B cell (primary cell): ENCODE measurements around the gene IPO5. TPM values are rescaled to one million over a fixed set of nuclear protein-coding genes. Genes with fewer than 3 reads are reported as not detected.

Experiments used
- ATAC-seq: fragments of 200-7000 bp; cut with Tn5 transposase; one replicate; pipeline ENCODE4 v1.10.0; 2021; ENCODE audit warnings: low read depth, mild to moderate bottlenecking, moderate number of reproducible peaks, moderate library complexity
- CTCF ChIA-PET: fragments of 350-600 bp; sonication (Branson Sonifier 250); formaldehyde crosslinking; loops from one replicate; lab custom pipeline; 2021; ENCODE audit warnings: antibody characterized with exemption, inconsistent platforms; lab: Charles Lee
- POLR2A ChIA-PET: fragments of 350-600 bp; sonication (Branson Sonifier 250); formaldehyde crosslinking; loops from one replicate; lab custom pipeline; 2021; ENCODE audit warnings: antibody characterized with exemption; lab: Charles Lee
- DNase-seq: peaks from one replicate; pipeline ENCODE4 v3.0.0; 2013
- H2AFZ ChIP-seq: 2 replicates; pipeline ENCODE4 v1.6.1; 2012; ENCODE audit warnings: mild to moderate bottlenecking, low read depth, low read length; ENCODE audit not compliant: insufficient read depth, poor library complexity, severe bottlenecking
- H3K27ac ChIP-seq, 2 donors: 1 replicate in 1 of 2; 2 replicates in 1 of 2; pipeline ENCODE4 v1.5.1; 2012 to 2013; ENCODE audit warnings: low read length in 2 of 2, mild to moderate bottlenecking in 2 of 2, moderate library complexity in 1 of 2
- H3K27me3 ChIP-seq, 4 experiments: fragments of 200-600 bp in 1 of 4; sonication (generic) in 1 of 4; replicated peaks in 1 of 4; 1 replicate in 2 of 4; 2 replicates in 2 of 4; pipeline versions ENCODE4 v1.6.1 to v1.7.0; 2013 to 2016; ENCODE audit warnings: low read length in 3 of 4, mild to moderate bottlenecking in 2 of 4, mixed read lengths in 1 of 4, moderate library complexity in 1 of 4; ENCODE audit not compliant: insufficient read depth in 4 of 4, control insufficient read depth in 3 of 4; ENCODE audit errors: control extremely low read depth in 1 of 4
- H3K36me3 ChIP-seq, 2 experiments: replicated peaks in 1 of 2; 1 replicate in 1 of 2; 2 replicates in 1 of 2; pipeline versions ENCODE4 v1.6.1 to v1.7.1; 2013; ENCODE audit warnings: low read length in 1 of 2; ENCODE audit not compliant: insufficient read depth in 2 of 2, control insufficient read depth in 1 of 2; ENCODE audit errors: control extremely low read depth in 1 of 2, extremely low read depth in 1 of 2
- H3K4me1 ChIP-seq, 2 donors: fragments of 200-600 bp in 1 of 2; sonication (generic) in 1 of 2; 1 replicate in 1 of 2; 2 replicates in 1 of 2; pipeline versions ENCODE4 v1.5.1 to v1.6.1; 2013 to 2017; ENCODE audit warnings: low read length in 2 of 2; ENCODE audit not compliant: control insufficient read depth in 2 of 2, insufficient read depth in 2 of 2
- H3K4me2 ChIP-seq: replicated peaks from 2 replicates; pipeline ENCODE3; 2012; ENCODE audit warnings: mild to moderate bottlenecking, low read depth, low read length; ENCODE audit not compliant: poor library complexity, severe bottlenecking
- H3K4me3 ChIP-seq, 5 experiments: fragments of 200-600 bp in 1 of 5; sonication (generic) in 1 of 5; 1 replicate in 3 of 5; 2 replicates in 2 of 5; pipeline versions ENCODE4 v1.5.1 to v1.7.0; 2011 to 2016; ENCODE audit warnings: low read length in 4 of 5, mild to moderate bottlenecking in 4 of 5, low read depth in 2 of 5, control low read depth in 1 of 5, moderate library complexity in 1 of 5; ENCODE audit not compliant: insufficient read depth in 1 of 5; ENCODE audit errors: control extremely low read depth in 1 of 5, extremely low read depth in 1 of 5
- H3K79me2 ChIP-seq: fragments of 200-600 bp; sonication (generic); one replicate; pipeline ENCODE4 v1.6.0; 2016; ENCODE audit warnings: low read length; ENCODE audit not compliant: control insufficient read depth, insufficient read depth
- H3K9ac ChIP-seq: fragments of 200-600 bp; sonication (generic); 2 replicates; pipeline ENCODE4 v1.6.1; 2017; ENCODE audit warnings: mild to moderate bottlenecking, low read length, moderate library complexity
- H3K9me3 ChIP-seq, 3 donors: one replicate each; pipeline versions ENCODE4 v1.6.1 to v1.7.1; 2013; ENCODE audit warnings: low read length in 2 of 3; ENCODE audit not compliant: control insufficient read depth in 2 of 3, insufficient read depth in 1 of 3; ENCODE audit errors: control extremely low read depth in 1 of 3
- H4K20me1 ChIP-seq: 2 replicates; pipeline ENCODE4 v1.6.0; 2012; ENCODE audit warnings: mild to moderate bottlenecking, low read length; ENCODE audit not compliant: insufficient read depth, control insufficient read depth, poor library complexity, severe bottlenecking
- H3K27ac Mint-ChIP-seq: one replicate; pipeline ENCODE4 v1.8.0; 2021; ENCODE audit warnings: mixed read lengths
- H3K27me3 Mint-ChIP-seq: one replicate; pipeline ENCODE4 v1.8.0; 2021; ENCODE audit warnings: mixed read lengths
- H3K4me1 Mint-ChIP-seq: one replicate; pipeline ENCODE4 v1.8.0; 2021; ENCODE audit warnings: mixed read lengths
- H3K4me3 Mint-ChIP-seq: one replicate; pipeline ENCODE4 v1.8.0; 2021; ENCODE audit warnings: mixed read lengths
- H3K9me3 Mint-ChIP-seq: one replicate; pipeline ENCODE4 v1.8.0; 2022; ENCODE audit warnings: mixed read lengths; ENCODE audit not compliant: insufficient read depth
- CTCF ChIP-seq: fragments of 200-600 bp; IDR thresholded peaks from one replicate; pipeline ENCODE4 v1.8.0; 2022; ENCODE audit warnings: antibody characterized with exemption, mild to moderate bottlenecking
- EZH2 ChIP-seq: IDR thresholded peaks from 2 replicates; pipeline ENCODE4 v1.6.1; 2012; ENCODE audit warnings: borderline replicate concordance, low read depth, mild to moderate bottlenecking, moderate library complexity, low read length; ENCODE audit not compliant: insufficient read depth, poor library complexity, severe bottlenecking
- WGBS: methylation state at CpG from one replicate; pipeline ENCODE4 v1.1.5; 2013; ENCODE audit warnings: missing lambda C conversion rate; ENCODE audit not compliant: insufficient coverage; 5-methylcytosine and 5-hydroxymethylcytosine counted together
- intact Hi-C: fragments of 100-400 bp; cut with micrococcal nuclease; formaldehyde crosslinking; loops from one replicate; pipeline ENCODE4 v1.10.0; 2022
- polyA plus RNA-seq: library from polyadenylated mRNA; depleted of rRNA; stranded (reverse); fragments of >200 nt; gene quantifications from 2 replicates; pipeline ENCODE4 v1.2.3, GENCODE V29; 2012
- total RNA-seq, 2 donors: library from RNA; stranded (reverse); fragments of 120-200 nt in 1 of 2; gene quantifications; 1 replicate in 1 of 2; 2 replicates in 1 of 2; pipeline versions ENCODE4 v1.2.3 to v1.2.4, GENCODE V29; 2013 to 2022

The IPO5 gene
- total and polyA plus RNA-seq, 2 donors (not counting 1 experiment from before 2014, with no cell fraction given): 25.9 to 76.4 TPM

GRCh38 chr13:98055623-98056022, 102.1 kb downstream of the IPO5 start:
- Histone ChIP-seq H3K27me3 (peaks cover 0 to 2% (median 0%) of the 10 kb centered on the region in 4 experiments), H3K4me1 (no peaks in the 10 kb centered on the region), H3K4me3 (no peak overlapping the region), H3K9me3 (peaks cover 0 to 5% (median 0%) of the 10 kb centered on the region in 3 donors), H3K36me3 (no peaks in the 10 kb centered on the region), H3K27ac (no peak overlapping the region), H3K9ac (no peak overlapping the region), H3K4me2 (no peak overlapping the region), H4K20me1 (no peaks in the 10 kb centered on the region), H3K79me2 (no peaks in the 10 kb centered on the region), H2AFZ (no peak overlapping the region)
- Mint-ChIP-seq H3K4me3 (no peak overlapping the region), H3K27ac (no peak overlapping the region), H3K4me1 (no peaks in the 10 kb centered on the region), H3K27me3 (peaks cover 25% of the 10 kb centered on the region), H3K9me3 (peaks cover 3% of the 10 kb centered on the region)
- intact Hi-C loops: no loop called here
- POLR2A ChIA-PET: no interaction called here
- CTCF ChIA-PET: no interaction called here
- ATAC-seq (no peak), DNase-seq (no peak)
- WGBS: 95% methylated on average over 6 of the region's 6 CpGs
- TF ChIP-seq CTCF: no peak

- Mint-ChIP-seq H3K27me3 (peaks cover 25% of the 10 kb centered on the region), H3K4me1 (no peaks in the 10 kb centered on the region), H3K27ac (no peak overlapping the region), H3K4me3 (no peak overlapping the region), H3K9me3 (peaks cover 3% of the 10 kb centered on the region)
- WGBS: 95% methylated on average over 10 of the region's 11 CpGs
- DNase-seq (no peak), ATAC-seq (no peak)
- ChIA-PET POLR2A (no interaction called here), CTCF (no interaction called here)
- intact Hi-C loops: no loop called here
- Histone ChIP-seq H3K79me2 (no peaks in the 10 kb centered on the region), H3K4me3 (no peak overlapping the region), H3K9ac (no peak overlapping the region), H3K27me3 (peaks cover 0 to 2% (median 0%) of the 10 kb centered on the region in 4 experiments), H2AFZ (no peak overlapping the region), H3K9me3 (peaks cover 0 to 5% (median 0%) of the 10 kb centered on the region in 3 donors), H3K4me2 (no peak overlapping the region), H3K36me3 (no peaks in the 10 kb centered on the region), H3K27ac (no peak overlapping the region), H3K4me1 (no peaks in the 10 kb centered on the region), H4K20me1 (no peaks in the 10 kb centered on the region)
- no peak for TF ChIP-seq CTCF
- no peak for TF ChIP-seq EZH2
Observed at GRCh38 chr13:98056839-98057410, 103.5 kb downstream of the IPO5 start.
